WTC11 (cell line): Measurements from ENCODE around the gene PLEKHM3. TPM values are rescaled to one million over a fixed set of nuclear protein-coding genes. Genes with fewer than 3 reads are reported as not detected.

Source experiments
- ATAC-seq: fragments of 200-7000 bp; cut with Tn5 transposase; 2 replicates; pipeline ENCODE4 v1.10.0; 2021; ENCODE audit warnings: mild to moderate bottlenecking, moderate library complexity
- CTCF ChIA-PET: fragments of 300-600 bp; sonication (Branson Sonifier 250); formaldehyde crosslinking; loops from one replicate; lab custom pipeline; 2021; ENCODE audit warnings: antibody characterized with exemption; lab: Charles Lee
- POLR2A ChIA-PET: fragments of 350-600 bp; sonication (Branson Sonifier 250); formaldehyde crosslinking; loops from one replicate; lab custom pipeline; 2021; ENCODE audit warnings: antibody characterized with exemption; lab: Charles Lee
- DNase-seq: peaks from one replicate; pipeline ENCODE4 v3.0.0; 2021; ENCODE audit warnings: low spot score
- H3K27ac Mint-ChIP-seq: 2 replicates; pipeline ENCODE4 v1.8.0; 2021; ENCODE audit warnings: mixed read lengths
- H3K27me3 Mint-ChIP-seq: 2 replicates; pipeline ENCODE4 v1.8.0; 2021; ENCODE audit warnings: low read depth, mild to moderate bottlenecking, moderate library complexity, mixed read lengths
- H3K36me3 Mint-ChIP-seq: 2 replicates; pipeline ENCODE4 v1.8.0; 2021; ENCODE audit warnings: mixed read lengths
- H3K4me1 Mint-ChIP-seq: 2 replicates; pipeline ENCODE4 v1.8.0; 2022; ENCODE audit warnings: mixed read lengths
- H3K4me3 Mint-ChIP-seq: 2 replicates; pipeline ENCODE4 v1.8.0; 2021; ENCODE audit warnings: mild to moderate bottlenecking, moderate library complexity, mixed read lengths
- H3K9me3 Mint-ChIP-seq: 2 replicates; pipeline ENCODE4 v1.8.0; 2021; ENCODE audit warnings: mixed read lengths
- ATF1 ChIP-seq: sonication (generic); formaldehyde crosslinking; IDR thresholded peaks from 2 replicates; pipeline ENCODE4 v1.8.1; 2023; ENCODE audit warnings: mild to moderate bottlenecking, moderate library complexity, missing genetic modification reagents
- E2F1 ChIP-seq: sonication (generic); formaldehyde crosslinking; IDR thresholded peaks from 2 replicates; pipeline ENCODE4 v1.8.0; 2022; ENCODE audit warnings: mild to moderate bottlenecking, missing genetic modification reagents
- JAZF1 ChIP-seq: fragments of 250-450 bp; sonication (Bioruptor Pico); IDR thresholded peaks from 2 replicates; pipeline ENCODE4 v1.9.0; 2021; ENCODE audit warnings: moderate library complexity, mild to moderate bottlenecking, inconsistent platforms
- KAT7 ChIP-seq: sonication (generic); formaldehyde crosslinking; IDR thresholded peaks from 2 replicates; pipeline ENCODE4 v1.8.1; 2023; ENCODE audit warnings: missing genetic modification reagents, mild to moderate bottlenecking, borderline replicate concordance
- MXD4 ChIP-seq: fragments of 250-450 bp; sonication (Bioruptor Pico); IDR thresholded peaks from 2 replicates; pipeline ENCODE4 v1.8.0; 2021; ENCODE audit warnings: mild to moderate bottlenecking, moderate library complexity, borderline replicate concordance
- NFYB ChIP-seq: sonication (generic); formaldehyde crosslinking; conservative IDR thresholded peaks from 2 replicates; pipeline ENCODE4 v1.8.0; 2022; ENCODE audit warnings: low read depth, missing genetic modification reagents
- NR2C2 ChIP-seq: sonication (generic); formaldehyde crosslinking; IDR thresholded peaks from 2 replicates; pipeline ENCODE4 v1.8.0; 2022; ENCODE audit warnings: mild to moderate bottlenecking, missing genetic modification reagents
- OVOL2 ChIP-seq: fragments of 250-450 bp; sonication (Bioruptor Pico); IDR thresholded peaks from 2 replicates; pipeline ENCODE4 v1.9.0; 2021; ENCODE audit warnings: mild to moderate bottlenecking, borderline replicate concordance
- RELA ChIP-seq: sonication (generic); formaldehyde crosslinking; IDR thresholded peaks from 2 replicates; pipeline ENCODE4 v1.8.1; 2022; ENCODE audit warnings: missing genetic modification reagents, mild to moderate bottlenecking, borderline replicate concordance
- TCF7 ChIP-seq: sonication (generic); formaldehyde crosslinking; IDR thresholded peaks from 2 replicates; pipeline ENCODE4 v1.8.0; 2022; ENCODE audit warnings: mild to moderate bottlenecking, low read depth, missing genetic modification reagents, moderate library complexity
- TP53 ChIP-seq: sonication (generic); formaldehyde crosslinking; IDR thresholded peaks from 2 replicates; pipeline ENCODE4 v1.8.1; 2023; ENCODE audit warnings: mild to moderate bottlenecking, missing genetic modification reagents
- ZBTB43 ChIP-seq: sonication (generic); formaldehyde crosslinking; IDR thresholded peaks from 2 replicates; pipeline ENCODE4 v1.8.1; 2023; ENCODE audit warnings: mild to moderate bottlenecking, missing genetic modification reagents
- ZNF138 ChIP-seq: sonication (generic); formaldehyde crosslinking; conservative IDR thresholded peaks from 2 replicates; pipeline ENCODE4 v1.8.1; 2022; ENCODE audit warnings: mild to moderate bottlenecking, moderate library complexity, missing genetic modification reagents
- ZNF317 ChIP-seq: sonication (generic); formaldehyde crosslinking; IDR thresholded peaks from 2 replicates; pipeline ENCODE4 v1.8.1; 2023; ENCODE audit warnings: low read depth, mild to moderate bottlenecking, moderate library complexity, missing genetic modification reagents, borderline replicate concordance
- ZNF423 ChIP-seq: fragments of 250-450 bp; sonication (Bioruptor Pico); IDR thresholded peaks from 2 replicates; pipeline ENCODE4 v2.1.2; 2022; ENCODE audit warnings: mild to moderate bottlenecking, moderate library complexity
- total RNA-seq: library from RNA; stranded (reverse); gene quantifications from 3 replicates; pipeline ENCODE4 v1.2.3, GENCODE V29; 2021
- TF ChIP-seq, protein P1 (sequence below): sonication (generic); formaldehyde crosslinking; IDR thresholded peaks from 2 replicates; pipeline ENCODE4 v1.8.1; 2023; ENCODE audit warnings: mild to moderate bottlenecking, missing genetic modification reagents
- TF ChIP-seq, protein P2 (sequence below): sonication (generic); formaldehyde crosslinking; IDR thresholded peaks from 2 replicates; pipeline ENCODE4 v1.8.1; 2022; ENCODE audit warnings: mild to moderate bottlenecking, moderate library complexity, missing genetic modification reagents
- TF ChIP-seq, protein P3 (sequence below): sonication (generic); formaldehyde crosslinking; IDR thresholded peaks from 2 replicates; pipeline ENCODE4 v1.8.0; 2022; ENCODE audit warnings: missing genetic modification reagents

PLEKHM3 gene
- total RNA-seq, 1 experiment from 2014 or later = 5.8 TPM

DNA sequence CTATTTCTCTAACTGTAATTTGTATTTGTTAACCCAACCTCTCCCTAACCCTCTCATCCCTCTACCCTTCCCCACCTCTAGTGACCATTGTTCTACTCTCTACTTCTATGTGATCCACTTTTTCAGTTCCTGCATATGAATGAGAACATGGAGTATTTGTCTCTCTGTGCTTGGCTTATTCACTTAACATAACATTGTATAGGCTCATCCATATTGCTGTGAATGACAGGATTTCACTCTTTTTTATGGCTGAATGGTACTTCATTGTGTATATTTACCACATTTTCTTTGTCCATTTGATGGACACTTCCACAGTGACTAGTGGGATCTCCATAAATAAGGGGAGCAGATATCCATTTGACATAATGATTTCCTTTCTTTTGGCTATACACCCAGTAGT is 103.7 kb downstream of the PLEKHM3 start (continued):
- TF ChIP-seq ATF1 (no peak), TP53 (CRISPR knock-in tag) (no peak)

- POLR2A ChIA-PET = no interaction called here
- Mint-ChIP-seq H3K27me3 (no peaks in the 10 kb centered on the region), H3K27ac (no peak overlapping the region), H3K36me3 (no peaks in the 10 kb centered on the region), H3K4me1 (peaks cover 3% of the 10 kb centered on the region; the same call in 1 of the 2 replicates), H3K4me3 (no peak overlapping the region), H3K9me3 (peaks cover 4% of the 10 kb centered on the region; the same call in 1 of the 2 replicates)
- TF ChIP-seq ATF1 (no peak), TP53 (CRISPR knock-in tag) (no peak), MXD4 (CRISPR knock-in tag) (no peak), ZNF423 (CRISPR knock-in tag) (no peak), KAT7 (no peak), OVOL2 (CRISPR knock-in tag) (no peak), JAZF1 (no peak), ZBTB43 (CRISPR knock-in tag) (no peak), ZNF138 (CRISPR knock-in tag) (no peak), ZNF317 (CRISPR knock-in tag) (no peak), NR2C2 (CRISPR knock-in tag) (no peak)
- TF ChIP-seq, protein P1, sequence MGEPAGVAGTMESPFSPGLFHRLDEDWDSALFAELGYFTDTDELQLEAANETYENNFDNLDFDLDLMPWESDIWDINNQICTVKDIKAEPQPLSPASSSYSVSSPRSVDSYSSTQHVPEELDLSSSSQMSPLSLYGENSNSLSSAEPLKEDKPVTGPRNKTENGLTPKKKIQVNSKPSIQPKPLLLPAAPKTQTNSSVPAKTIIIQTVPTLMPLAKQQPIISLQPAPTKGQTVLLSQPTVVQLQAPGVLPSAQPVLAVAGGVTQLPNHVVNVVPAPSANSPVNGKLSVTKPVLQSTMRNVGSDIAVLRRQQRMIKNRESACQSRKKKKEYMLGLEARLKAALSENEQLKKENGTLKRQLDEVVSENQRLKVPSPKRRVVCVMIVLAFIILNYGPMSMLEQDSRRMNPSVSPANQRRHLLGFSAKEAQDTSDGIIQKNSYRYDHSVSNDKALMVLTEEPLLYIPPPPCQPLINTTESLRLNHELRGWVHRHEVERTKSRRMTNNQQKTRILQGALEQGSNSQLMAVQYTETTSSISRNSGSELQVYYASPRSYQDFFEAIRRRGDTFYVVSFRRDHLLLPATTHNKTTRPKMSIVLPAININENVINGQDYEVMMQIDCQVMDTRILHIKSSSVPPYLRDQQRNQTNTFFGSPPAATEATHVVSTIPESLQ (CRISPR knock-in tag) = no peak
- CTCF ChIA-PET = interaction anchor here (0.7 to 1.0 kb wide), 3 partner anchors 24 to 228 kb away, joined by 3 read pairs; no protein-coding TSS in a partner anchor
- ATAC-seq (no peak), DNase-seq (no peak)
These were observed 104.6 kb downstream of the PLEKHM3 start for GRCh38 chr2:207920721-207921120.

DNA sequence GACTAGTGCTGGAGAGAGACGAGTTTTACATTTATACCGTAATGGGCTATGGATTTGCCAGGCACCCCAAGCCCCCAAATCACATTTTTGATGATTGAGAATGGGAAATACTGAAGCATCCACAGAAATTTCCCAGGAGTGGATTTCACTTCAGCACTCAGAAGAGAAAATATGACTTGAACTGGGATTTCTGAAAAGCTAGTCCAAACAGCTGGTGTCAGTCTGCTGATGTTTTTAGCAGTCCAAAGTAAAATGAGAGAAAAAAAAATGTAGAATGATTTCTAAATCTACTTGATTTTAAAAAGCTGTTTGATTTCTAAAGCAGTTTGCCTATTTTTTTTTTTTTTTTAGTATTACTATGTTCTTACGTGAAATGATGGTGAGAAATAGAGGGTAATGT is 105.0 kb downstream of the PLEKHM3 start:
- Mint-ChIP-seq H3K27me3 (no peaks in the 10 kb centered on the region), H3K27ac (no peak overlapping the region), H3K36me3 (no peaks in the 10 kb centered on the region)
- ChIA-PET CTCF (interaction anchor here (0.7 to 1.0 kb wide), 2 partner anchors 23 to 86 kb away, joined by 3 read pairs; no protein-coding TSS in a partner anchor), POLR2A (no interaction called here)
- no peak for DNase-seq
- no peak for ATAC-seq
- no peak for TF ChIP-seq NFYB (CRISPR knock-in tag)
- TF ChIP-seq, protein P2, sequence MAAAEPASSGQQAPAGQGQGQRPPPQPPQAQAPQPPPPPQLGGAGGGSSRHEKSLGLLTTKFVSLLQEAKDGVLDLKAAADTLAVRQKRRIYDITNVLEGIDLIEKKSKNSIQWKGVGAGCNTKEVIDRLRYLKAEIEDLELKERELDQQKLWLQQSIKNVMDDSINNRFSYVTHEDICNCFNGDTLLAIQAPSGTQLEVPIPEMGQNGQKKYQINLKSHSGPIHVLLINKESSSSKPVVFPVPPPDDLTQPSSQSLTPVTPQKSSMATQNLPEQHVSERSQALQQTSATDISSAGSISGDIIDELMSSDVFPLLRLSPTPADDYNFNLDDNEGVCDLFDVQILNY (CRISPR knock-in tag) = no peak
- no peak for TF ChIP-seq RELA (CRISPR knock-in tag)
- TF ChIP-seq, protein P3, sequence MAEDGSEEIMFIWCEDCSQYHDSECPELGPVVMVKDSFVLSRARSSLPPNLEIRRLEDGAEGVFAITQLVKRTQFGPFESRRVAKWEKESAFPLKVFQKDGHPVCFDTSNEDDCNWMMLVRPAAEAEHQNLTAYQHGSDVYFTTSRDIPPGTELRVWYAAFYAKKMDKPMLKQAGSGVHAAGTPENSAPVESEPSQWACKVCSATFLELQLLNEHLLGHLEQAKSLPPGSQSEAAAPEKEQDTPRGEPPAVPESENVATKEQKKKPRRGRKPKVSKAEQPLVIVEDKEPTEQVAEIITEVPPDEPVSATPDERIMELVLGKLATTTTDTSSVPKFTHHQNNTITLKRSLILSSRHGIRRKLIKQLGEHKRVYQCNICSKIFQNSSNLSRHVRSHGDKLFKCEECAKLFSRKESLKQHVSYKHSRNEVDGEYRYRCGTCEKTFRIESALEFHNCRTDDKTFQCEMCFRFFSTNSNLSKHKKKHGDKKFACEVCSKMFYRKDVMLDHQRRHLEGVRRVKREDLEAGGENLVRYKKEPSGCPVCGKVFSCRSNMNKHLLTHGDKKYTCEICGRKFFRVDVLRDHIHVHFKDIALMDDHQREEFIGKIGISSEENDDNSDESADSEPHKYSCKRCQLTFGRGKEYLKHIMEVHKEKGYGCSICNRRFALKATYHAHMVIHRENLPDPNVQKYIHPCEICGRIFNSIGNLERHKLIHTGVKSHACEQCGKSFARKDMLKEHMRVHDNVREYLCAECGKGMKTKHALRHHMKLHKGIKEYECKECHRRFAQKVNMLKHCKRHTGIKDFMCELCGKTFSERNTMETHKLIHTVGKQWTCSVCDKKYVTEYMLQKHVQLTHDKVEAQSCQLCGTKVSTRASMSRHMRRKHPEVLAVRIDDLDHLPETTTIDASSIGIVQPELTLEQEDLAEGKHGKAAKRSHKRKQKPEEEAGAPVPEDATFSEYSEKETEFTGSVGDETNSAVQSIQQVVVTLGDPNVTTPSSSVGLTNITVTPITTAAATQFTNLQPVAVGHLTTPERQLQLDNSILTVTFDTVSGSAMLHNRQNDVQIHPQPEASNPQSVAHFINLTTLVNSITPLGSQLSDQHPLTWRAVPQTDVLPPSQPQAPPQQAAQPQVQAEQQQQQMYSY = no peak
- TF ChIP-seq ZNF138 (CRISPR knock-in tag) = no peak
- no peak for TF ChIP-seq TCF7
- TF ChIP-seq E2F1 (CRISPR knock-in tag) = no peak
- TF ChIP-seq, all 79 proteins: peak for 0
- Mint-ChIP-seq H3K9me3 (peaks cover 4% of the 10 kb centered on the region; the same call in 1 of the 2 replicates), H3K4me3 (no peak overlapping the region), H3K4me1 (peaks cover 3% of the 10 kb centered on the region; the same call in 1 of the 2 replicates)
